Measurements from ENCODE around the gene TSNAXIP1. TPM values are rescaled to one million over a fixed set of nuclear protein-coding genes. Genes with fewer than 3 reads are reported as not detected.

The TSNAXIP1 gene
- total and polyA plus RNA-seq, 9 of the 15 experiments (the other 6 are each of a cell fraction or from before 2014, with no cell fraction given) = 0.03 to 0.24 (median 0.11) TPM; not detected in 4

GRCh38 chr16:67811899-67812298 lies 5.2 kb downstream of the TSNAXIP1 start (continued):
- no peak for TF ChIP-seq ZNF140 (CRISPR knock-in tag; IDR thresholded peaks at IDR 0.05)
- TF ChIP-seq SP1 (CRISPR knock-in tag; IDR thresholded peaks at IDR 0.05) = no peak
- TF ChIP-seq TCF15 (CRISPR knock-in tag; IDR thresholded peaks at IDR 0.05) = no peak
- no peak for TF ChIP-seq ERF (CRISPR knock-in tag; IDR thresholded peaks at IDR 0.05)
- no peak for TF ChIP-seq PHF20 (IDR thresholded peaks at IDR 0.05; ENCODE audit: partially characterized antibody)
- peak; percentile 47; the same call in 1 of the 2 replicates for TF ChIP-seq BCOR (IDR thresholded peaks at IDR 0.05)
- no peak for TF ChIP-seq ASH1L (IDR thresholded peaks at IDR 0.05; ENCODE audit: borderline replicate concordance, low read depth, partially characterized antibody)
- no peak for TF ChIP-seq RFX1 (IDR thresholded peaks at IDR 0.05)
- no peak for TF ChIP-seq ZNF780A (CRISPR knock-in tag; IDR thresholded peaks at IDR 0.05)
- no peak for TF ChIP-seq RBM14 (IDR thresholded peaks at IDR 0.05; ENCODE audit: borderline replicate concordance, insufficient read depth, low read depth, low read length)
- no peak for TF ChIP-seq ZBTB9 (CRISPR knock-in tag; IDR thresholded peaks at IDR 0.05)
- TF ChIP-seq CC2D1A (IDR thresholded peaks at IDR 0.05) = no peak
- TF ChIP-seq RBM25 (IDR thresholded peaks at IDR 0.05; ENCODE audit: low read depth, low read length, severe bottlenecking) = peak; percentile 66
- TF ChIP-seq ZNF696 (CRISPR knock-in tag; conservative IDR thresholded peaks at IDR 0.05) = no peak
- no peak for TF ChIP-seq TSC22D4 (tag; IDR thresholded peaks at IDR 0.05)

Data from K562 (cell line).